HCT116 (cell line): ENCODE results near the gene GEMIN5. TPM values are rescaled to one million over a fixed set of nuclear protein-coding genes. Genes with fewer than 3 reads are reported as not detected.

ENCODE experiments used
- ATAC-seq: fragments of 200-7000 bp; cut with Tn5 transposase; 2 replicates; pipeline ENCODE4 v1.9.1; 2020; ENCODE audit warnings: mild to moderate bottlenecking, moderate library complexity
- BruUV-seq: library from RNA; stranded (reverse); fragments of 400-500 nt; replicated peaks from 2 replicates; lab custom pipeline; 2021; lab: Mats Ljungman, UMichigan
- CTCF ChIA-PET: fragments of 300-600 bp; sonication (Branson Sonifier 250); formaldehyde crosslinking; loops from one replicate; lab custom pipeline; 2021; ENCODE audit warnings: antibody characterized with exemption; lab: Charles Lee
- POLR2A ChIA-PET: fragments of 300-600, 350-600 bp; sonication (Branson Sonifier 250); formaldehyde crosslinking; loops from one replicate; lab custom pipeline; 2021; ENCODE audit warnings: antibody characterized with exemption; lab: Charles Lee
- RAD21 ChIA-PET, 2 experiments: fragments of 300-600 bp; sonication (Branson Sonifier 250); formaldehyde crosslinking; loops; one replicate each; lab custom pipeline; 2023; ENCODE audit warnings: low total read pairs in 2 of 2; ENCODE audit not compliant: uncharacterized antibody in 2 of 2, unreplicated experiment in 2 of 2, low non-redundant PET in 1 of 2; lab: Charles Lee
- DNase-seq: peaks from one replicate; pipeline ENCODE4 v3.0.0-alpha.2; 2010; ENCODE audit warnings: low read depth, low spot score
- H2AFZ ChIP-seq: fragments of 200-600 bp; shearing (Covaris generic), sonication (generic); 2 replicates; pipeline ENCODE4 v1.6.1; 2017; ENCODE audit warnings: low read depth, mixed run types, mixed read lengths, antibody characterized with exemption, low read length; ENCODE audit not compliant: poor library complexity, severe bottlenecking
- H3K27ac ChIP-seq: 2 replicates; pipeline ENCODE4 v1.5.1; 2012; ENCODE audit warnings: low read depth, low read length
- H3K27me3 ChIP-seq: fragments of 200-600 bp; sonication (generic); 2 replicates; pipeline ENCODE4 v1.6.1; 2016; ENCODE audit warnings: mixed run types, low read length, mixed read lengths; ENCODE audit not compliant: insufficient read depth
- H3K36me3 ChIP-seq, 2 experiments: fragments of 200-500 bp in 1 of 2; fragments of 200-600 bp in 1 of 2; sonication (Bioruptor generic) in 1 of 2; sonication (generic) in 1 of 2; 2 replicates each; pipeline versions ENCODE4 v1.5.1 to v1.6.1; 2014 to 2016; ENCODE audit warnings: low read length in 2 of 2, inconsistent platforms in 1 of 2, mixed read lengths in 1 of 2, mixed run types in 1 of 2; ENCODE audit not compliant: insufficient read depth in 2 of 2, control insufficient read depth in 1 of 2
- H3K4me1 ChIP-seq, 2 experiments: fragments of 200-600 bp in 1 of 2; sonication (generic) in 1 of 2; 2 replicates each; pipeline versions ENCODE4 v1.5.1 to v1.6.1; 2012 to 2017; ENCODE audit warnings: low read length in 2 of 2, inconsistent platforms in 1 of 2, mild to moderate bottlenecking in 1 of 2, mixed read lengths in 1 of 2, mixed run types in 1 of 2, moderate library complexity in 1 of 2; ENCODE audit not compliant: insufficient read depth in 2 of 2, control insufficient read depth in 1 of 2
- H3K4me2 ChIP-seq: fragments of 200-600 bp; sonication (generic); 2 replicates; pipeline ENCODE4 v1.6.1; 2017; ENCODE audit warnings: mixed run types, low read length, mixed read lengths
- H3K4me3 ChIP-seq, 2 experiments: fragments of 200-600 bp in 1 of 2; sonication (generic) in 1 of 2; replicated peaks in 1 of 2; 2 replicates each; pipeline ENCODE4 v1.5.1; 2011 to 2016; ENCODE audit warnings: low read length in 2 of 2, control low read depth in 1 of 2, low read depth in 1 of 2, mild to moderate bottlenecking in 1 of 2, mixed read lengths in 1 of 2, mixed run types in 1 of 2
- H3K79me2 ChIP-seq: fragments of 200-600 bp; sonication (generic); 2 replicates; pipeline ENCODE4 v1.6.1; 2017; ENCODE audit warnings: mild to moderate bottlenecking, mixed run types, low read length, moderate library complexity, mixed read lengths; ENCODE audit not compliant: insufficient read depth
- H3K9ac ChIP-seq: fragments of 200-600 bp; sonication (generic); 2 replicates; pipeline ENCODE4 v1.6.1; 2016; ENCODE audit warnings: low read length, mixed read lengths
- H3K9me2 ChIP-seq: fragments of 200-600 bp; sonication (generic), shearing (Covaris generic); 2 replicates; pipeline ENCODE4 v1.6.1; 2017; ENCODE audit warnings: mixed run types, mild to moderate bottlenecking, moderate library complexity; ENCODE audit not compliant: insufficient read depth
- H3K9me3 ChIP-seq, 2 experiments: fragments of 200-500 bp in 1 of 2; fragments of 200-600 bp in 1 of 2; sonication (Bioruptor generic) in 1 of 2; sonication (generic) in 1 of 2; 2 replicates each; pipeline ENCODE4 v1.6.1; 2014 to 2017; ENCODE audit warnings: low read length in 2 of 2, mixed read lengths in 2 of 2, inconsistent platforms in 1 of 2, low read depth in 1 of 2, mild to moderate bottlenecking in 1 of 2, mixed run types in 1 of 2, moderate library complexity in 1 of 2; ENCODE audit not compliant: control insufficient read depth in 1 of 2, insufficient read depth in 1 of 2
- H4K20me1 ChIP-seq: fragments of 200-600 bp; sonication (generic), shearing (Covaris generic); 2 replicates; pipeline ENCODE4 v1.6.1; 2017; ENCODE audit warnings: mixed run types, mild to moderate bottlenecking, moderate library complexity; ENCODE audit not compliant: insufficient read depth
- CTCF ChIP-seq, 3 experiments: fragments of 200-600 bp in 1 of 3; sonication (generic) in 1 of 3; IDR thresholded peaks in 2 of 3; conservative IDR thresholded peaks in 1 of 3; 2 replicates each; pipeline ENCODE4 v1.5.1; 2012 to 2017; ENCODE audit warnings: low read depth in 2 of 3, low read length in 2 of 3, antibody characterized with exemption in 1 of 3, borderline replicate concordance in 1 of 3, control low read depth in 1 of 3, mild to moderate bottlenecking in 1 of 3, mixed read lengths in 1 of 3, mixed run types in 1 of 3, moderate library complexity in 1 of 3; ENCODE audit not compliant: insufficient read depth in 1 of 3
- MAX ChIP-seq: IDR thresholded peaks from 2 replicates; pipeline ENCODE4 v1.6.1; 2012
- POLR2A ChIP-seq: IDR thresholded peaks from 2 replicates; pipeline ENCODE4 v1.7.0; 2011; ENCODE audit warnings: borderline replicate concordance; ENCODE audit not compliant: insufficient read depth, insufficient read length; ENCODE audit errors: extremely low read depth
- POLR2AphosphoS5 ChIP-seq: IDR thresholded peaks from 2 replicates; pipeline ENCODE4 v1.6.1; 2011; ENCODE audit warnings: mild to moderate bottlenecking, low read depth, low read length, moderate library complexity
- RAD21 ChIP-seq: IDR thresholded peaks from 2 replicates; pipeline ENCODE4 v1.6.1; 2012; ENCODE audit warnings: low read depth, mild to moderate bottlenecking
- intact Hi-C: fragments of 100-400 bp; cut with micrococcal nuclease; formaldehyde crosslinking; loops from 2 replicates; pipeline ENCODE4 v1.10.0; 2022
- total RNA-seq: library from RNA; stranded (reverse); gene quantifications from one replicate; pipeline ENCODE4 v1.2.1, GENCODE V29; 2021; ENCODE audit not compliant: unreplicated experiment

GEMIN5 gene
- total RNA-seq, 1 experiment from 2014 or later, result 35.9 TPM

DNA sequence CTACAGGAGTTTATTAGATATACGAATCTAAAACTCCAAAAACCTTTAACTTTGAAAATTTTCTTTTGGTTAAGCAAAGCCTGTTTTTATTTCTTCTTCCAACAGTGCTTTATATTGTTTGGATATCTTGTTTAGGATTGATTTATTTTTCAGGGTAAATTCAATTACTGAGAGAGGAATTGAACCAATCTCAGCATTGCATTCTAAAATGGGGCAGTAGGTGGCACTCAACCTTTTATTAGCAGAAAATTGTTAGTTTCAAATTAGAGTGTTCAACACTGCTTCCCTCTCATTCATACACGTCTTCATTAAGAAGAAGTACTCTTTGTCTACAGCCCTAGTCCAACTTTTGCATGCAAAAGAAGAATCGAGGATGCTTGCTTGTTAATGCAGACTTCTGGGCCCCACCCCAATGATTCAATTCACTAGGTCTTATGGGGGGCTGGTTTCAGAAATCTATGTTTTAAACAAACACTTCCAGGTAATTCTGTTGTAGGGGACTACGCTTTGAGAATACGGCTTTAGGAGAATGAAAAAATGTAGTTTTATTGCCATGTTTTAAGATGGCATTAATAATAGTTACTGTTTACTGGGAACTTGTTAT lies 29.5 kb upstream of the GEMIN5 start:
- Histone ChIP-seq H3K79me2 (peaks cover 5% of the 10 kb centered on the region; the same call in 1 of the 2 replicates), H3K4me3 (no peak overlapping the region), H3K9ac (no peak overlapping the region), H4K20me1 (peaks cover 4% of the 10 kb centered on the region; the same call in 1 of the 2 replicates), H2AFZ (no peak overlapping the region), H3K27me3 (no peaks in the 10 kb centered on the region), H3K4me1 (no peaks in the 10 kb centered on the region), H3K9me2 (no peaks in the 10 kb centered on the region), H3K27ac (no peak overlapping the region), H3K36me3 (peaks cover 0 to 10% of the 10 kb centered on the region in 2 experiments; a peak in 1 of 4 replicates), H3K9me3 (no peaks in the 10 kb centered on the region), H3K4me2 (no peak overlapping the region)
- CTCF ChIA-PET, result interaction anchor here (0.8 to 3.7 kb wide), 4 partner anchors 14 to 61 kb away, joined by 3 to 11 read pairs (median 6); no protein-coding TSS in a partner anchor
- POLR2A ChIA-PET, result no interaction called here
- ATAC-seq (peak; percentile 78), DNase-seq (no peak)
- intact Hi-C loops, result loop anchor here (1.0 kb wide), 1 partner anchor 61 kb away; no protein-coding TSS in a partner anchor
- RAD21 ChIA-PET, result no interaction called here
- TF ChIP-seq RAD21 (peak; percentile 33; the same call in 1 of the 2 replicates), CTCF (IDR thresholded peaks at IDR 0.05 in 2 of 3, conservative IDR thresholded peaks at IDR 0.05 in 1 of 3; ENCODE audit: borderline replicate concordance in 1 of 3, insufficient read depth in 1 of 3, low read depth in 2 of 3, low read length in 2 of 3) (peak; percentile 26 to 69 (median 61); a peak in 4 of 6 replicates), POLR2AphosphoS5 (no peak), POLR2A (no peak)
- no TSS peak for BruUV-seq

- ATAC-seq, result no peak
- no peaks in the 10 kb centered on the region for H3K4me1 ChIP-seq
- no peak overlapping the region for H3K9ac ChIP-seq
- DNase-seq, result no peak
- H3K79me2 ChIP-seq, result peaks cover 5% of the 10 kb centered on the region; the same call in 1 of the 2 replicates
- no peak overlapping the region for H2AFZ ChIP-seq
- TF ChIP-seq MAX, result no peak
- no TSS peak for BruUV-seq
- no peaks in the 10 kb centered on the region for H4K20me1 ChIP-seq
- H3K4me2 ChIP-seq, result no peak overlapping the region
- peaks cover 0 to 12% of the 10 kb centered on the region in 2 experiments; a peak in 1 of 4 replicates for H3K36me3 ChIP-seq
- RAD21 ChIA-PET, result no interaction called here
- CTCF ChIA-PET, result interaction anchor here (3.7 kb wide), 1 partner anchor 37 kb away, joined by 11 read pairs; no protein-coding TSS in a partner anchor
- H3K27ac ChIP-seq, result no peak overlapping the region
- POLR2A ChIA-PET, result no interaction called here
- intact Hi-C loops, result loop anchor here (1.0 kb wide), 1 partner anchor 61 kb away; no protein-coding TSS in a partner anchor
- no peaks in the 10 kb centered on the region for H3K9me2 ChIP-seq
- no peaks in the 10 kb centered on the region for H3K9me3 ChIP-seq
- H3K27me3 ChIP-seq, result no peaks in the 10 kb centered on the region
- H3K4me3 ChIP-seq, result no peak overlapping the region
These were observed 28.9 kb upstream of the GEMIN5 start for GRCh38 chr5:154966874-154967273.
